Tibial nerve (tissue), 4 donors: ENCODE measurements around the gene MT3. TPM values are rescaled to one million over a fixed set of nuclear protein-coding genes. Genes with fewer than 3 reads are reported as not detected.

Source experiments
- DNase-seq, 2 donors: peaks; one replicate each; pipeline ENCODE4 v3.0.0-alpha.2; 2019; ENCODE audit warnings: low spot score in 2 of 2
- H3K27ac ChIP-seq, 4 donors: fragments of 200-600 bp; sonication (generic) in 3 of 4; one replicate each; pipeline ENCODE4 v1.5.1; 2017 to 2019; ENCODE audit warnings: mild to moderate bottlenecking in 1 of 4
- H3K27me3 ChIP-seq, 2 donors: fragments of 200-600 bp; sonication (generic) in 1 of 2; one replicate each; pipeline versions ENCODE4 v1.5.1 to v1.6.0; 2017 to 2019
- H3K36me3 ChIP-seq, 3 donors: fragments of 200-600 bp; sonication (generic); one replicate each; pipeline ENCODE4 v1.5.1; 2018 to 2019
- H3K4me1 ChIP-seq, 4 donors: fragments of 200-600 bp; sonication (generic) in 3 of 4; one replicate each; pipeline ENCODE4 v1.5.1; 2017 to 2019
- H3K4me3 ChIP-seq, 4 donors: fragments of 200-600 bp; sonication (generic) in 3 of 4; one replicate each; pipeline ENCODE4 v1.5.1; 2017 to 2019; ENCODE audit warnings: mild to moderate bottlenecking in 1 of 4, moderate library complexity in 1 of 4
- H3K9me3 ChIP-seq, 4 donors: fragments of 200-600 bp; sonication (generic) in 3 of 4; one replicate each; pipeline ENCODE4 v1.5.1; 2017 to 2019
- CTCF ChIP-seq, 5 experiments: fragments of 200-600 bp in 3 of 5; fragments of 450-650 bp in 2 of 5; sonication (generic) in 3 of 5; IDR thresholded peaks; one replicate each; pipeline ENCODE4 v1.5.1; 2016 to 2019; ENCODE audit warnings: antibody characterized with exemption in 5 of 5, mild to moderate bottlenecking in 3 of 5, moderate library complexity in 2 of 5
- EP300 ChIP-seq, 2 donors: sonication (generic); formaldehyde crosslinking; IDR thresholded peaks; one replicate each; pipeline ENCODE4 v1.6.1; 2017; ENCODE audit warnings: antibody characterized with exemption in 2 of 2, mild to moderate bottlenecking in 1 of 2
- POLR2A ChIP-seq, 2 donors: fragments of 450-650 bp; IDR thresholded peaks; one replicate each; pipeline ENCODE4 v1.6.1; 2017; ENCODE audit warnings: antibody characterized with exemption in 2 of 2, mild to moderate bottlenecking in 2 of 2, moderate library complexity in 2 of 2
- WGBS, 2 donors: methylation state at CpG; one replicate each; pipeline ENCODE4 v1.1.5; 2018; 5-methylcytosine and 5-hydroxymethylcytosine counted together
- total RNA-seq, 4 donors: library from RNA; depleted of rRNA; stranded (reverse); fragments of >200 nt; gene quantifications; one replicate each; pipeline ENCODE4 v1.1.0, GENCODE V29; 2016

MT3 gene
- total RNA-seq, 4 donors from 2014 or later, result 92.4 to 291 (median 156) TPM

GRCh38 chr16:56608876-56609462, 19.6 kb downstream of the MT3 start:
- Histone ChIP-seq H3K27me3 (no peaks in the 10 kb centered on the region), H3K4me1 (peaks cover 0 to 64% (median 32%) of the 10 kb centered on the region in 4 donors), H3K36me3 (peaks cover 0 to 5% (median 0%) of the 10 kb centered on the region in 3 donors), H3K9me3 (no peaks in the 10 kb centered on the region), H3K27ac (peak overlapping the region; percentile 76 to 97 (median 93)), H3K4me3 (peak overlapping the region; percentile 62 to 69 (median 66))
- WGBS, 2 donors, result 0 to 1% methylated on average over 21 of the region's 21 CpGs
- DNase-seq, result no peak
- TF ChIP-seq EP300 (IDR thresholded peaks at IDR 0.05) (no peak), POLR2A (IDR thresholded peaks at IDR 0.05) (no peak), CTCF (IDR thresholded peaks at IDR 0.05) (no peak)

- peaks cover 0 to 64% (median 32%) of the 10 kb centered on the region in 4 donors for H3K4me1 ChIP-seq
- no peaks in the 10 kb centered on the region for H3K9me3 ChIP-seq
- peak overlapping the region; percentile 76 to 97 (median 93) for H3K27ac ChIP-seq
- peaks cover 0 to 5% (median 0%) of the 10 kb centered on the region in 3 donors for H3K36me3 ChIP-seq
- 1 to 2% methylated on average over 6 of the region's 6 CpGs for WGBS, 2 donors
- TF ChIP-seq POLR2A (IDR thresholded peaks at IDR 0.05), result peak in 1 of 2 donors; percentile 26
- TF ChIP-seq CTCF (IDR thresholded peaks at IDR 0.05), result no peak
- peak in 1 of 2 donors; percentile 76 for TF ChIP-seq EP300 (IDR thresholded peaks at IDR 0.05)
- peak overlapping the region; percentile 62 to 69 (median 66) for H3K4me3 ChIP-seq
- H3K27me3 ChIP-seq, result no peaks in the 10 kb centered on the region
- peak; percentile 61 to 84 for DNase-seq
These were observed 20.2 kb downstream of the MT3 start for GRCh38 chr16:56609463-56609921.

GRCh38 chr16:56610017-56610608, 20.8 kb downstream of the MT3 start:
- DNase-seq, result peak in 1 of 2 donors; percentile 48
- WGBS, 2 donors, result 12 to 16% methylated on average over 10 of the region's 10 CpGs
- TF ChIP-seq EP300 (IDR thresholded peaks at IDR 0.05), result peak; percentile 33 to 86
- no peak for TF ChIP-seq CTCF (IDR thresholded peaks at IDR 0.05)
- TF ChIP-seq POLR2A (IDR thresholded peaks at IDR 0.05), result peak in 1 of 2 donors; percentile 32
- Histone ChIP-seq H3K4me1 (peaks cover 0 to 64% (median 32%) of the 10 kb centered on the region in 4 donors), H3K4me3 (peak overlapping the region; percentile 62 to 69 (median 66)), H3K27ac (peak overlapping the region; percentile 76 to 97 (median 93)), H3K36me3 (peaks cover 0 to 5% (median 0%) of the 10 kb centered on the region in 3 donors), H3K27me3 (no peaks in the 10 kb centered on the region), H3K9me3 (no peaks in the 10 kb centered on the region)

GRCh38 chr16:56610609-56611111, 21.3 kb downstream of the MT3 start:
- WGBS, 2 donors, result 25 to 35% methylated on average over 2 of the region's 2 CpGs
- H3K9me3 ChIP-seq, result no peaks in the 10 kb centered on the region
- peaks cover 0 to 5% (median 0%) of the 10 kb centered on the region in 3 donors for H3K36me3 ChIP-seq
- H3K4me3 ChIP-seq, result peak overlapping the region in 3 of 4 donors; percentile 62 to 69 (median 67)
- H3K27me3 ChIP-seq, result no peaks in the 10 kb centered on the region
- peaks cover 0 to 59% (median 32%) of the 10 kb centered on the region in 4 donors for H3K4me1 ChIP-seq
- H3K27ac ChIP-seq, result peak overlapping the region; percentile 76 to 97 (median 93)
- TF ChIP-seq POLR2A (IDR thresholded peaks at IDR 0.05) (no peak), EP300 (IDR thresholded peaks at IDR 0.05) (no peak), CTCF (IDR thresholded peaks at IDR 0.05) (no peak)
- DNase-seq, result no peak
